Measurements from ENCODE around the gene P3H1. TPM values are rescaled to one million over a fixed set of nuclear protein-coding genes. Genes with fewer than 3 reads are reported as not detected.

Gene P3H1
- total and polyA plus RNA-seq, 7 donors: 2.9 to 8.5 (median 5.7) TPM

DNA sequence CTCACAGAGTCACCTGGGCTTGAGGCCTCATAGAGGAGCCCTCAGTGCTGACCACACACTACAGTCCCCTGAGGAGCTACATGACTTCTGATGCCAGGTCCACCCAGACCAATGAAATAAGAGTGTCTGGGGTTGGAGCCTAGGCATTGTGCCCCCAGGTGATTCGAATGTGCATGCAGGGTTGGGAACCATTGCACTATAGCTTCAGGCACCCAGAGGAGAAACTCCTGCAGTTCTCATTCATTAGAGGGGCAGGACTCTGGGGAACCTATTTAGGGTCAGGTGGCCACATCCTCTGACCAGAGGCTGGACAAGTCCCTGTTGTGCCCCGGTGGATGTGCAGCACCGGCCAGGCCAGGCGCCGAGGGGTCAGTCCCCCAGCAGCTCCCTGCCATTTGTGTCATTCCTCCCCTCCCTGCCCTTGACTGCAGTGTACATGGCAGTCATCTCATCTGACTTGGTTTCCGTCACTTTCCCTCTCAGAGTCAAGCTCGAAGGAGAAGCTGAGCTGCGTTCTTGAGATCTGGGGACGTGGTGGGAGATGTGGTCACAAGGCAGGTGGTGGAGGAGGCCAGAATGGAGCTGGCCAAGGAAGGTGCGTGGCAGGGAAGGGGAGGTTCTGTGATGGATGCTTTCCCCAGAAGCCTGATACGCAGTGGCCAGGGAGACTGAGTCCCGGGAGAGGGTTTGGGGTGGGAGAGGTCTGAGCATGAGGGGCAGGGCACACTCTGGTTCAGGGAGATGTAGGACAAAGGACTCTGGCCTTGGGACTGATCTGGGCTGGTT lies 33.2 kb downstream of the P3H1 start:
- WGBS, 3 donors: 88 to 93% (median 89%) methylated on average over 12 of the region's 12 CpGs
- DNase-seq (no peak), ATAC-seq (no peak)
- intact Hi-C loops (cut with DNase I): no loop called here
- Histone ChIP-seq H3K36me3 (ENCODE audit: insufficient read depth in 1 of 2, low read depth in 1 of 2) (no peaks in the 10 kb centered on the region), H3K27ac (no peak overlapping the region), H3K4me1 (no peaks in the 10 kb centered on the region), H3K4me3 (no peak overlapping the region), H3K27me3 (ENCODE audit: insufficient read depth in 3 of 3, low read length in 2 of 3) (peaks cover 0 to 3% (median 0%) of the 10 kb centered on the region in 3 donors), H3K9me3 (no peaks in the 10 kb centered on the region)
- TF ChIP-seq, protein P1, sequence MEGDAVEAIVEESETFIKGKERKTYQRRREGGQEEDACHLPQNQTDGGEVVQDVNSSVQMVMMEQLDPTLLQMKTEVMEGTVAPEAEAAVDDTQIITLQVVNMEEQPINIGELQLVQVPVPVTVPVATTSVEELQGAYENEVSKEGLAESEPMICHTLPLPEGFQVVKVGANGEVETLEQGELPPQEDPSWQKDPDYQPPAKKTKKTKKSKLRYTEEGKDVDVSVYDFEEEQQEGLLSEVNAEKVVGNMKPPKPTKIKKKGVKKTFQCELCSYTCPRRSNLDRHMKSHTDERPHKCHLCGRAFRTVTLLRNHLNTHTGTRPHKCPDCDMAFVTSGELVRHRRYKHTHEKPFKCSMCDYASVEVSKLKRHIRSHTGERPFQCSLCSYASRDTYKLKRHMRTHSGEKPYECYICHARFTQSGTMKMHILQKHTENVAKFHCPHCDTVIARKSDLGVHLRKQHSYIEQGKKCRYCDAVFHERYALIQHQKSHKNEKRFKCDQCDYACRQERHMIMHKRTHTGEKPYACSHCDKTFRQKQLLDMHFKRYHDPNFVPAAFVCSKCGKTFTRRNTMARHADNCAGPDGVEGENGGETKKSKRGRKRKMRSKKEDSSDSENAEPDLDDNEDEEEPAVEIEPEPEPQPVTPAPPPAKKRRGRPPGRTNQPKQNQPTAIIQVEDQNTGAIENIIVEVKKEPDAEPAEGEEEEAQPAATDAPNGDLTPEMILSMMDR (IDR thresholded peaks at IDR 0.05): no peak

DNA sequence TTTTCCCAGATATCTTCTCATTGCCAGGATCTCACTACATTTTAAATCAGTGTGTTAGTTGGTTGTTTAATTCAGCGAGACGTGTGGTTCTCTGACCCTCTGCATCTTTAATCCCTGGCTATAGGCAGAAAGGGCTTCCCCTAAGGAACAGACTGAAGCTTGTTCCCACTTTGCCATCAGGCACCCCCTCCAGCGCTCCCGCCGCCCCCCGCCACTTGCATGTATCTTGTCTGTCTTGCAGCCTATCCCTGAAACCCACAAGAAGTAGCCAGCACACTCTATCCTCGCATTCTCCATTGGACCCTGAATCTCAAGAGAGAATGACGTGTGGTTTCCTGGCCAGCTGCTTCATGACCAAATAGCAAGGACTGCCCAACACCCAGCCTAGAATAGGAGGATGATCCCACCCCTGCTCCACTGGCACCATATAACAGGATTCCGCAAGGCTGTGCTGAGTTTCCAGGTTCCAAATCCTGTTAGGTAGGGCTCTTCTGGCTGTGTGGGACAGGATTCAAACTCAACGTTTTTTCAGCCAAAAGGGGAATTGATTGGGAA lies 34.6 kb downstream of the P3H1 start:
- intact Hi-C loops (cut with DNase I): no loop called here
- no peak overlapping the region for H3K4me3 ChIP-seq
- H3K9me3 ChIP-seq: no peaks in the 10 kb centered on the region
- WGBS, 3 donors: 70 to 73% (median 73%) methylated on average over 10 of the region's 10 CpGs
- TF ChIP-seq, protein P1 (IDR thresholded peaks at IDR 0.05): no peak
- no peak for DNase-seq
- H3K27ac ChIP-seq: no peak overlapping the region
- H3K4me1 ChIP-seq: no peaks in the 10 kb centered on the region
- H3K27me3 ChIP-seq (ENCODE audit: insufficient read depth in 3 of 3, low read length in 2 of 3): peaks cover 0 to 3% (median 0%) of the 10 kb centered on the region in 3 donors
- H3K36me3 ChIP-seq (ENCODE audit: insufficient read depth in 1 of 2, low read depth in 1 of 2): no peaks in the 10 kb centered on the region
- ATAC-seq: no peak

DNA sequence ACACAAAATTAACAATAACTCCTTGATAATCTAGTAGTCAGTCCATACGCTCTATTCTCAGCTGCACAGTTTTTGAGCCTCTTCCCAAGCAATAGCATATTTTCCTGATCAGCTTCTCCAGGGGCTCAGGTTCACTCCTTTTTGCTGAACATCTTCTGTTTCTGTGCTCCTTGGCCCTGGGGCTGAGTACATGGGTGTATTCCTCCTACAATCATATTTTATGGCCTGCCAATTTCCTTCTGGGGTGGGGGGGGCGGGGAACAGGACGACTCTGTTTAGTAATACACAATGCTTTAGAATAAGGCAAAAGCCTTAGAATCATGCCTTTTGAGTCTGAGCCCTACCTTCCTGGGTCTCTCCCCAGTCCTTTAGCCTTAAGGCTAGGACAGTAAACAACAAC lies 35.2 kb downstream of the P3H1 start:
- Histone ChIP-seq H3K9me3 (no peaks in the 10 kb centered on the region), H3K4me1 (no peaks in the 10 kb centered on the region), H3K27ac (no peak overlapping the region), H3K36me3 (ENCODE audit: insufficient read depth in 1 of 2, low read depth in 1 of 2) (no peaks in the 10 kb centered on the region), H3K27me3 (ENCODE audit: insufficient read depth in 3 of 3, low read length in 2 of 3) (peaks cover 0 to 3% (median 0%) of the 10 kb centered on the region in 3 donors), H3K4me3 (no peak overlapping the region)
- WGBS, 3 donors: 75 to 84% (median 80%) methylated on average over 3 of the region's 3 CpGs
- ATAC-seq: no peak
- TF ChIP-seq, protein P1 (IDR thresholded peaks at IDR 0.05): no peak
- intact Hi-C loops (cut with DNase I): no loop called here
- DNase-seq: no peak

DNA sequence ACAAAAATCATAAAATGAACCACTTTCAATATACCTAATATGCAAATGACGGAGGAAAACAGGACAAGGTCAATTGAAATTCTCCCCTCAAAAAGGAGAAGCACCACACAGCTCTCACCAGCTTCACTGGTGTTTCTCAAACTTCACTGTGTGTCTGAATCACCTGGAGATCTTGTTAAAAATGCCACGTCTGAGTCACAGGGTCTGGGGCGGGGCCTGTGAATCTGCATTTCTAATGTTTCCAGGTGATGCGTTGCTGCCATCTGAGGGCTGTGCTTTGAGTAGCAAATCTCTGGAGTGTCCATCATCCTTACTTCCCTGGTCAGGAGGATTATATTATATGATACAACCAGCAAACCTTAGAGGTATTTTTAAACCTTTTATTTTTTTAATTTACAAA lies 35.8 kb downstream of the P3H1 start:
- no peaks in the 10 kb centered on the region for H3K9me3 ChIP-seq
- no peak overlapping the region for H3K4me3 ChIP-seq
- TF ChIP-seq, protein P1 (IDR thresholded peaks at IDR 0.05): no peak
- H3K27me3 ChIP-seq (ENCODE audit: insufficient read depth in 3 of 3, low read length in 2 of 3): peaks cover 0 to 3% (median 0%) of the 10 kb centered on the region in 3 donors
- no peak for ATAC-seq
- no peak overlapping the region for H3K27ac ChIP-seq
- DNase-seq: no peak
- intact Hi-C loops (cut with DNase I): no loop called here
- no peaks in the 10 kb centered on the region for H3K36me3 ChIP-seq (ENCODE audit: insufficient read depth in 1 of 2, low read depth in 1 of 2)
- WGBS, 3 donors: 71 to 81% (median 80%) methylated on average over 4 of the region's 4 CpGs
- H3K4me1 ChIP-seq: no peaks in the 10 kb centered on the region

Data from psoas muscle (tissue), 8 donors.